ENCODE measurements around the gene TMEM269. TPM values are rescaled to one million over a fixed set of nuclear protein-coding genes. Genes with fewer than 3 reads are reported as not detected.

Gene TMEM269
- total RNA-seq, 2 donors from 2014 or later = not detected

DNA sequence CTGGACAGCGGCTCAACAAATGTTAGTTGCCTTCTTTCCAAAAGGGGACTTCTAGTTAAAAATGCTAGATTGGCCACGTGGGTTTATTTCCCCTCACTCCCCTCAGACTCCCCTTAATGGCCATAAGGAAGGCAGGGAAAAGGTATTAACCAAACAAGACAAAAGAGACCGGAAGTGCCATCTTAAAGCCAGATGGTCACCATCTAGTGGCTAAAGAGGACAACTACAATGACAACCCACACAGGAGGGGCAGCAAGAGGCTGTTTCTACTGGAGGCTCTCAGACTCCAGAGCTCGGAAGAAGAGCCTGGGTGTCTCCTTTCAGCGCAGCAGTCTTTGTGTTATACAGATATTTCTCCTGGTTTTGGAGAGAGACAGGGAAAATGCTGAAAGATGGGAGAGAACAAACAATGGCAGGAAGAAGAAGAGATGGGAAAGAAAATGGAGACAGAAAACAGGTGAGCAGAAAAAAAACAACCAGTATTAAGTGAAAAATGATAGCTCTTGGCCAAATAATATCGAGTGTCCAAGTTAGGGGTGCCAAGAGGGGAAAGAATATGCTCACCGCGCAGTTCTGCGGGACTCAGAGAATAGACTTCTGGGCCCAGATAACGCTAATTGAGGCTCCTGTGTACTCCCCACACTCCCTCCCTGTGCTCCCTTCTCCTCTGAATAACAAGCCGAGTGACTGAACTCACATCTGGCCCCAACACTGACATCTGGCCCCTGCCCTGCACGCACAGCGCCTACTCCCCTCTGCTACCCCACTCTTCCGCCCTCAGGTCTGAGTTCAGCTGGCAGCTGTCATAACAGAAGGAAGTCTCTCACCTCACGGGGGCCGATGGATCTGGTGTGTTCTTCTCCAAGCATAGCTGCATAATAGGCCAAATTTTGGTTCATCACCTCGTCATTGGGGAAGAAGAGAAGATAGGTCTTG, 27.6 kb upstream of the TMEM269 start:
- H3K9me3 ChIP-seq = no peaks in the 10 kb centered on the region
- TF ChIP-seq, protein P1, sequence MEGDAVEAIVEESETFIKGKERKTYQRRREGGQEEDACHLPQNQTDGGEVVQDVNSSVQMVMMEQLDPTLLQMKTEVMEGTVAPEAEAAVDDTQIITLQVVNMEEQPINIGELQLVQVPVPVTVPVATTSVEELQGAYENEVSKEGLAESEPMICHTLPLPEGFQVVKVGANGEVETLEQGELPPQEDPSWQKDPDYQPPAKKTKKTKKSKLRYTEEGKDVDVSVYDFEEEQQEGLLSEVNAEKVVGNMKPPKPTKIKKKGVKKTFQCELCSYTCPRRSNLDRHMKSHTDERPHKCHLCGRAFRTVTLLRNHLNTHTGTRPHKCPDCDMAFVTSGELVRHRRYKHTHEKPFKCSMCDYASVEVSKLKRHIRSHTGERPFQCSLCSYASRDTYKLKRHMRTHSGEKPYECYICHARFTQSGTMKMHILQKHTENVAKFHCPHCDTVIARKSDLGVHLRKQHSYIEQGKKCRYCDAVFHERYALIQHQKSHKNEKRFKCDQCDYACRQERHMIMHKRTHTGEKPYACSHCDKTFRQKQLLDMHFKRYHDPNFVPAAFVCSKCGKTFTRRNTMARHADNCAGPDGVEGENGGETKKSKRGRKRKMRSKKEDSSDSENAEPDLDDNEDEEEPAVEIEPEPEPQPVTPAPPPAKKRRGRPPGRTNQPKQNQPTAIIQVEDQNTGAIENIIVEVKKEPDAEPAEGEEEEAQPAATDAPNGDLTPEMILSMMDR (IDR thresholded peaks at IDR 0.05) = peak; percentile 50 to 73
- no peaks in the 10 kb centered on the region for H3K27me3 ChIP-seq
- no peak overlapping the region for H3K27ac ChIP-seq
- no peaks in the 10 kb centered on the region for H3K4me1 ChIP-seq
- DNase-seq (ENCODE audit: low spot score) = no peak
- H3K4me3 ChIP-seq = no peak overlapping the region
- H3K36me3 ChIP-seq = peaks cover 87% of the 10 kb centered on the region

DNA sequence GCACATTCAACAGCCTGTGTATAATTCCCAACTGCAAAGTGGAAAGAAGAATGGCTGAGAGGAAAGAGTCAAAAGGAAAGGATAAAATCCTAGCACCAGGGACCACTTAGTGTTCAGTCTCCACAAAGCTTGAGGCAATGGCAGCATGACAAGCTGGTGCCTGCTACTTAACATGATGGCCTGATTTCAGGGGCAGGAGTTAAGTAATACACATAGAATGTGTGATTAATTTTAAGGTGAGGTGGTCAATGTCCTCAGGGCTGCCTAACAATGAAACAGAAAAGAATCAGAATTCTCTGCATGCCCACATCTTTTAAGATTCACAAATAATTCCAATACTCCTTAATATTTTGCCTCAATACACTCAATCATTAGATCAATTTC, 26.9 kb upstream of the TMEM269 start:
- Histone ChIP-seq H3K9me3 (no peaks in the 10 kb centered on the region), H3K4me3 (no peak overlapping the region), H3K36me3 (peaks cover 82% of the 10 kb centered on the region), H3K27me3 (no peaks in the 10 kb centered on the region), H3K4me1 (no peaks in the 10 kb centered on the region), H3K27ac (no peak overlapping the region)
- no peak for DNase-seq (ENCODE audit: low spot score)
- TF ChIP-seq, protein P1 (IDR thresholded peaks at IDR 0.05) = no peak

DNA sequence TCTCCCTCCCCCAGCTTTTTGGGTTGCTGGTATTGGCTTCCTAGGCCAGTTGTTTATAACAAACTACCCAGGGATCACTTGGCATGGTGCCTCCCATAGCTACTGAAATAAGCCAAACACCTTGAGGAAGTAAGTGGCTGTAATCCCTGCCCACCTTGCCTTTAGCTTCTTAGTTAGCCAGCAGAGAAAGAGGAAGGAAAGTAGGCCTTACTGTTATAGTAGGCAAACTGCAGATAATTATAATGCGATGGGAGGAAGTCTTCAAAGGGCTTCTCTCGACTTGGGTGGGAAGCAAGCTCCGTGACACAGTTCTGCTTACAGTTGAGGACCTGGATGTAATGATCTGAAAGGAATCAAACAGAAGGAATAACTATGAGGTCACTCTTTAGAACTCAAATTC, 26.1 kb upstream of the TMEM269 start:
- DNase-seq (ENCODE audit: low spot score) = no peak
- Histone ChIP-seq H3K4me3 (no peak overlapping the region), H3K36me3 (peaks cover 75% of the 10 kb centered on the region), H3K27ac (no peak overlapping the region), H3K27me3 (no peaks in the 10 kb centered on the region), H3K9me3 (no peaks in the 10 kb centered on the region), H3K4me1 (peaks cover 0 to under 1% of the 10 kb centered on the region in 2 donors)
- TF ChIP-seq, protein P1 (IDR thresholded peaks at IDR 0.05) = no peak

DNA sequence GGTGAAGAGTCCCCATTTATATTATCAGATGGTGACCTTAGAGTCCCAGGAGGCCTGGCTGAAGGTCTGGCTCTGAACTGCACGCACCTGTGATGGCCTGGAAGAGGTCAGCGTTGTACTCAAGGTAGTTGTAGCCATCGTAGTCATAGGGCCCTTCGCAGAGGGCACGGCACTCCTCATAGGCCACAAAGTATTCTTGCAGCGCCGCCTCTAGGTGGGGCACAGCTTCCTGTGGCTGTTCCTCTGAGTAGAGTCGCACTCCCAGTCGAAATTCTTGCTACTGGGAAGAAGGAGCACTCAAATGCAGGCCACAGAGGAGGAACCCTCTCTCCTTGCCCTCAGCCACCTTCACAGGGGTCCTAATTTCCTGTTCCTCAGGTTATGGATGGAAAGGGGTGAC, 25.7 kb upstream of the TMEM269 start:
- Histone ChIP-seq H3K9me3 (no peaks in the 10 kb centered on the region), H3K4me3 (no peak overlapping the region), H3K4me1 (peaks cover 0 to 4% of the 10 kb centered on the region in 2 donors), H3K36me3 (peaks cover 70% of the 10 kb centered on the region), H3K27ac (no peak overlapping the region), H3K27me3 (no peaks in the 10 kb centered on the region)
- no peak for DNase-seq (ENCODE audit: low spot score)
- TF ChIP-seq, protein P1 (IDR thresholded peaks at IDR 0.05) = no peak

DNA sequence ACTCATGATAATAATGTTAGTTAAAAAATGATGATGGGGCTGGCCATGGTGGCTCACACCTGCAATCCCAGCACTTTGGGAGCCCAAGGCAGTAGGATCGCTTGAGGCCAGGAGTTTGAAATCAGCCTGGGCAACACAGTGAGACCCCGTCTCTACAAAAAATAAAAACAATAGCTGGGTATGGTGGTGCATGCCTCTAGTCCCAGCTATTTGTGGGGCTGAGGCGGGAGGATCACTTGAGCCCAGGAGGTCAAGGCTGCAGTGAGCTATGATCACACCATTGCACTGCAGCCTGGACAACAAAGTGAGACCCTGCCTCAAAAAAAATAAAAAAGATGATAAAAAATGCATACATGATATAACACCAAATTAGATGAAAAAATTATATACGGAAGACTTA, 23.2 kb upstream of the TMEM269 start:
- peaks cover 0 to 21% of the 10 kb centered on the region in 2 donors for H3K4me1 ChIP-seq
- peaks cover 45% of the 10 kb centered on the region for H3K36me3 ChIP-seq
- TF ChIP-seq, protein P1 (IDR thresholded peaks at IDR 0.05) = no peak
- H3K27ac ChIP-seq = no peak overlapping the region
- no peaks in the 10 kb centered on the region for H3K9me3 ChIP-seq
- H3K4me3 ChIP-seq = no peak overlapping the region
- no peak for DNase-seq (ENCODE audit: low spot score)
- no peaks in the 10 kb centered on the region for H3K27me3 ChIP-seq
